ENCODE measurements around the gene ATP6V0C. TPM values are rescaled to one million over a fixed set of nuclear protein-coding genes. Genes with fewer than 3 reads are reported as not detected.

ATP6V0C gene
- total RNA-seq, 1 donor from 2014 or later: 155 TPM

DNA sequence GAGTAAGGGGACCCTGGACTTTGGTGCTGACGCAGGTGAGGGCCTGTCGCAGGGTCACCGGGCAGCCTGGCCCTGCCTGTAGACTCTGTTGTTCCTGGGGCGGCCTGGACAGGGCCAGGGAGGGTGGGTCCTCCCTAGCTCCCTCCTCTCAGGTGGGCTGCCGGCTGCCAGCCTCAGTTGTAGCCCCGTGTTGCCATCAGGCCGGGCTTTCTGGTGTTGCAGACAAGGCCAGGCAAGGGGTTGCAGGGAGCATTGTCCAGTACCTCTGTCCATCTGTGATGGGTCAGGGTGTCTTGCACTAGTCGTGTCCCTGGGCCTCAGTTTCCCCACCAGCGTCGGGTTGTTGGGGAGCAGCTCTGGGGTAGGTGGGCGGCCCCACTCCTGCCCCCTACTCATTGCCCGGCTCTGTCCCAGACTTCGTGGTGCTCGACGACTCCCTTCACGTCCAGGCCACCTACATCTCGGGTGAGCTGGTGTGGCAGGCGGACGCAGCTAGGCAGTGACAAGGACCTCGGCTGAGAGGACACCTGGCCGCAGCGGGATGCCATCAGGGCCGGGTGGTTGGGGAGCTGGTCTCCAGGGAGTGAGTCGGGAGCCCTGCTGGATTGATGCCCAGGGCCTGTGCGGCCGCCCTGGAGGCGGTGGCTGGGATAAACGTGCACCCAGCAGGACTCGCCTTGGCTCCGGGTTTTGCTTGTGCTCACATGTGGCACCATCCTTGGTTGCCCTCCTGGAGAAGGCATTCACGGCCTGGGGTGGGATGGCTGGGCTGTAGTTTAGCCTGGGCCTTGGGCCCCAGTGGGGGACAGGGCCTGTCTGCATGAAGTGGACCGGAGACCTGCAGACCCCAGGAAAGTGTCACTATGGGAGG lies 15.5 kb downstream of the ATP6V0C start:
- no peak overlapping the region for H3K4me3 Mint-ChIP-seq
- TF ChIP-seq, protein P1, sequence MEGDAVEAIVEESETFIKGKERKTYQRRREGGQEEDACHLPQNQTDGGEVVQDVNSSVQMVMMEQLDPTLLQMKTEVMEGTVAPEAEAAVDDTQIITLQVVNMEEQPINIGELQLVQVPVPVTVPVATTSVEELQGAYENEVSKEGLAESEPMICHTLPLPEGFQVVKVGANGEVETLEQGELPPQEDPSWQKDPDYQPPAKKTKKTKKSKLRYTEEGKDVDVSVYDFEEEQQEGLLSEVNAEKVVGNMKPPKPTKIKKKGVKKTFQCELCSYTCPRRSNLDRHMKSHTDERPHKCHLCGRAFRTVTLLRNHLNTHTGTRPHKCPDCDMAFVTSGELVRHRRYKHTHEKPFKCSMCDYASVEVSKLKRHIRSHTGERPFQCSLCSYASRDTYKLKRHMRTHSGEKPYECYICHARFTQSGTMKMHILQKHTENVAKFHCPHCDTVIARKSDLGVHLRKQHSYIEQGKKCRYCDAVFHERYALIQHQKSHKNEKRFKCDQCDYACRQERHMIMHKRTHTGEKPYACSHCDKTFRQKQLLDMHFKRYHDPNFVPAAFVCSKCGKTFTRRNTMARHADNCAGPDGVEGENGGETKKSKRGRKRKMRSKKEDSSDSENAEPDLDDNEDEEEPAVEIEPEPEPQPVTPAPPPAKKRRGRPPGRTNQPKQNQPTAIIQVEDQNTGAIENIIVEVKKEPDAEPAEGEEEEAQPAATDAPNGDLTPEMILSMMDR (conservative IDR thresholded peaks at IDR 0.05): peak; percentile 24
- DNase-seq (ENCODE audit: extremely low spot score, unreplicated experiment): peak; percentile 71

DNA sequence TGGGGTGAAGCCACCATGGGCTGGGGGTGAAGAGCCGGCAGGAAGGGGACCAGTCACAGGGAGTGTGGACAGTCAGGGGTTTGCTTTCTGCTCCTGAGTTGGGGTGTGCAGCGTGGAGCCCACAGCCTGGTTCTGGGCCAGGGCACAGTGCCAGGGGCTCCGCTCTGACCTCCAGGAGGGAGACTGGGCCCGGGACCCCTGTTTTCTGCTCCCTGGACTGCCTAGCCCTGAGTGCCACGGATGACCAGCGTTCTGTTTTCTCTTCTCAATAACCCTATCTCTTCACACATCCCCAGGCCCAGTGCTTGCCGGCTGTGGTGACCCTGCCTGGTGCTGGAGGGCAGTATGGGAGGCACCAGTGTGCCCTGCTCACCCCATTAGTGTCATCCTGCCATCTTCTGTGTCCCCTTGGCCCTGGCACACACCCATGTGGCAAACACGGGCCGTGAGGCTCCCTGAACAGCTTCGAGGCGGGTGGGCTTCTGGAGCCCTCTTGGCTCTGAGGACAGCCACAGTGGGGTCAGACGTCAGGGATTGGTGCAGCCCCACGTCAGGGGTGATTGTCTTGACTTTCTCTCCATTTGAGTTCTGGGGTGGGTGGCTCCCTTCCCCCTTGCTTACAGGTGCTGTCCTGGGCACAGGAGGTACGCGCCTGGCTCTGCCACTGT lies 16.3 kb downstream of the ATP6V0C start:
- H3K36me3 Mint-ChIP-seq: no peaks in the 10 kb centered on the region
- H3K4me3 Mint-ChIP-seq: no peak overlapping the region
- TF ChIP-seq, protein P1 (conservative IDR thresholded peaks at IDR 0.05): no peak
- H3K27ac Mint-ChIP-seq: peak overlapping the region; percentile 78
- DNase-seq (ENCODE audit: extremely low spot score, unreplicated experiment): no peak
- H3K9me3 Mint-ChIP-seq: no peaks in the 10 kb centered on the region
- no peaks in the 10 kb centered on the region for H3K4me1 Mint-ChIP-seq (ENCODE audit: unreplicated experiment)
- H3K27me3 Mint-ChIP-seq: no peaks in the 10 kb centered on the region

More for the DNA sequence above, 15.5 kb downstream of the ATP6V0C start:
- peak overlapping the region; percentile 59 for H3K27ac Mint-ChIP-seq
- H3K36me3 Mint-ChIP-seq: no peaks in the 10 kb centered on the region
- H3K4me1 Mint-ChIP-seq (ENCODE audit: unreplicated experiment): no peaks in the 10 kb centered on the region
- H3K9me3 Mint-ChIP-seq: no peaks in the 10 kb centered on the region
- H3K27me3 Mint-ChIP-seq: no peaks in the 10 kb centered on the region

DNA sequence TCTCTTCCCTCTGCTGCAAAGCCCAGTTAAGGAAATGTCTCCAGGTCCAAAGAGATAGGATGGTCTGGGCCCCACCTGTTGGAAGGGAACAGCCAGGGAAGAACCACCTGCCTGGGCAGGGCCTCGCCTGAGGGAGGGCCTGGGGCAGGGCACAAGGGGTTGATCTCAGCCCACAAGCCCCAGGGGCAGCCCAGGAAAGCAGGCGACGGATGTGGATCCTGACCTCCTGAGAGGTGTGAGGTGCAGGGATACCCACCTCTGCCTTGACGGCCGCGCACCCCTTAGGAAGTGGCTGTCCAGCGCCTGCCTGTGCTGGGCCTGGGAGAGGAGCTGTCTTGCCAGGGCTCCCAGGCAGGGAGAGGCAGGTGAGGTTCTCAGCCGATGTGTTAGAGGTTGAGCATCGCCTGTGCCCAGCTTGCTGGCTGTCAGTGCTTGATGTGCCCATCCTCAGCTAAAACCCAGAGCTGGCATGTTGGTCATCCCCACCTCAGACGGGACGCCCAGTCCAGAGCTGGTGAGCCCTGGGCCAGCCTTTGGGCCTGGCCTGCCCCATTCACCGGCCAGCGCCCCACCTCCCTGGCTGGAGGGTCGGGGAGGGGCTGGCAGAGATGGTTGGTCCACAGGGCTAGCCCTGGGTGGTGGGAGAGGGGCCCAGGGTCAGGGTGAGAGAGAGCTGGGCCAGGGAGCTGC lies 17.0 kb downstream of the ATP6V0C start:
- no peaks in the 10 kb centered on the region for H3K4me1 Mint-ChIP-seq (ENCODE audit: unreplicated experiment)
- no peaks in the 10 kb centered on the region for H3K9me3 Mint-ChIP-seq
- H3K36me3 Mint-ChIP-seq: no peaks in the 10 kb centered on the region
- no peaks in the 10 kb centered on the region for H3K27me3 Mint-ChIP-seq
- peak overlapping the region; percentile 98 for H3K4me3 Mint-ChIP-seq
- TF ChIP-seq, protein P1 (conservative IDR thresholded peaks at IDR 0.05): no peak
- H3K27ac Mint-ChIP-seq: peak overlapping the region; percentile 99
- DNase-seq (ENCODE audit: extremely low spot score, unreplicated experiment): no peak

DNA sequence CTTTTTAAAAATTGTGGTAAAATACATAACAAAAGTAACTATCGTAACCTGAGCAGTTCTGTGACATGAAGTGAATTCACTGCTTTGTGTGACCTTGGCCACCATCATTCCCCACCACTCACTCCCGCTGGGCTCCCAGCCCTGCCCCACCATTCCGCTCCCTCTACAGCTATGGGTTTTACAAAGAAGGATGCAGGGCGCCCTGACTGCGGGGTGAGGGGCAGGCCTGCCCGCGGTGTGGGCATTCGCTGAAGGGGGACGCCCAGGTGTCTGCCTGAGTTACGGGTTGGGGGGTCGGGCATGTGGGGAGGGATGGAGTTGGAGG lies 17.6 kb downstream of the ATP6V0C start, which contains the start of gene CEMP1:
CEMP1 (minus strand) TSS at position 38 of the 325 bp plus-strand sequence. CDS start 335 bp downstream, outside the sequence.
- peak within 1 kb of the TSS; percentile 99 for H3K27ac Mint-ChIP-seq
- TF ChIP-seq, protein P1 (conservative IDR thresholded peaks at IDR 0.05): no peak
- DNase-seq (ENCODE audit: extremely low spot score, unreplicated experiment): no peak
- H3K27me3 Mint-ChIP-seq: no peaks in the 10 kb centered on the region
- H3K36me3 Mint-ChIP-seq: no peaks in the 10 kb centered on the region
- H3K4me1 Mint-ChIP-seq (ENCODE audit: unreplicated experiment): peaks cover 4% of the 10 kb centered on the region
- no peaks in the 10 kb centered on the region for H3K9me3 Mint-ChIP-seq
- peak within 1 kb of the TSS; percentile 98 for H3K4me3 Mint-ChIP-seq

DNA sequence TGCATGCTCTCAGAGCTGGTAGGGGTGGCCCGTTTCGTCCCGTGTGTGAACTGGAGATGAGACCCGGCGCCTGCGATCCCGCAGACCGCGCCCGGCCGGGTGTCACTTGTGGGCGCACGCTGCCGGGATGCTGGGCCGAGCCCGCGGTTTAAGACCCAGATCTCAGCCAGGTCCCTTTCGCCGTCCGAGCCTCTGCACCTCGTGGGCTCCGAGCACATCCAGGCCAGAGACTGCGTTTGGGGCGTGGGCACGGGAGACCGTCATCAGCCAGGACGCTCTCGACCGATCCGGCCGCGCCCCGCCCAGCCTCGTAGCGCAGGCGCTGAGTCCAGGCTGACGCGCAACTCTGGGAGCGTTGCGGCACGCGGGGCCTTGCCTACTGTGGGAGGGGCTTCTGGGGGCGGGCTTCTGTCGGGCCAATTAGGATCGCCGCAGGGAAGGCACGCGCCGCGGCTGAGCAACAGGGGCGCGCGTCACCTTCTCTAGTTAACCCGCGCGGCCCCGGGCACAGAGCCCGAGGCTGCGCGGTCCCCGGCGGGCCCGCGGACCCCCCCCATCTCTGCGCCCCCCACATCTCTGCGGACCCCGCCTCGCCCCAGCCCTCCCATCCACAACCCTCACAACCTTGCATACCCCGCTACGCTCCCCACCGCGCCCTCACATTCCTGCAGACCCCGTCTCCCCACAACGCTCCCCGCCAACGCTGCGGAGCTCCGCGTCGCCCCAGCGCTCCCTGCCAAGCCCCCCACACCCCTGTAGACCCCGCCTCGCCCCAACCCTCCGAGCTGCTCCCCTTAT lies 18.1 kb downstream of the ATP6V0C start:
- H3K27me3 Mint-ChIP-seq: no peaks in the 10 kb centered on the region
- H3K36me3 Mint-ChIP-seq: no peaks in the 10 kb centered on the region
- DNase-seq (ENCODE audit: extremely low spot score, unreplicated experiment): peak; percentile 97
- no peaks in the 10 kb centered on the region for H3K9me3 Mint-ChIP-seq
- peaks cover 7% of the 10 kb centered on the region for H3K4me1 Mint-ChIP-seq (ENCODE audit: unreplicated experiment)
- H3K4me3 Mint-ChIP-seq: peak overlapping the region; percentile 98
- TF ChIP-seq, protein P1 (conservative IDR thresholded peaks at IDR 0.05): no peak
- peak overlapping the region; percentile 99 for H3K27ac Mint-ChIP-seq
